HG02759 (cell line): ENCODE measurements around the gene HLCS.

Source experiments
- ATAC-seq: cut with Tn5 transposase; IDR thresholded peaks from one replicate; pipeline ENCODE4 v1.9.1; 2021; ENCODE audit warnings: mild to moderate bottlenecking, moderate library complexity; ENCODE audit not compliant: unreplicated experiment

HLCS gene

GRCh38 chr21:36784947-36785346 lies 181.5 kb downstream of the HLCS start:
- no peak for ATAC-seq

GRCh38 chr21:36783612-36784374 lies 182.7 kb downstream of the HLCS start:
- ATAC-seq: no peak

- ATAC-seq: no peak
Measured at GRCh38 chr21:36780861-36781260, 185.6 kb downstream of the HLCS start.

- ATAC-seq: no peak
Measured at GRCh38 chr21:36776981-36777617, 189.4 kb downstream of the HLCS start.

GRCh38 chr21:36773995-36774394 lies 192.5 kb downstream of the HLCS start:
- ATAC-seq: no peak

GRCh38 chr21:36773117-36773516 lies 193.4 kb downstream of the HLCS start:
- no peak for ATAC-seq

GRCh38 chr21:36769051-36769839 lies 197.2 kb downstream of the HLCS start:
- ATAC-seq: no peak

GRCh38 chr21:36768496-36768895 lies 198.0 kb downstream of the HLCS start:
- no peak for ATAC-seq

GRCh38 chr21:36767096-36767495 lies 199.4 kb downstream of the HLCS start:
- no peak for ATAC-seq

- ATAC-seq: no peak
Measured at GRCh38 chr21:36766511-36766910, 200.0 kb downstream of the HLCS start.

GRCh38 chr21:36765229-36765628 lies 201.2 kb downstream of the HLCS start:
- ATAC-seq: no peak

GRCh38 chr21:36763305-36763704 lies 203.2 kb downstream of the HLCS start:
- ATAC-seq: no peak

- no peak for ATAC-seq
Measured at GRCh38 chr21:36762642-36763041, 203.8 kb downstream of the HLCS start.

GRCh38 chr21:36761685-36762084 lies 204.8 kb downstream of the HLCS start:
- no peak for ATAC-seq

- no peak for ATAC-seq
Measured at GRCh38 chr21:36759348-36760083, 207.0 kb downstream of the HLCS start.

- no peak for ATAC-seq
Measured at GRCh38 chr21:36757196-36757595, 209.3 kb downstream of the HLCS start.

GRCh38 chr21:36756527-36756926 lies 209.9 kb downstream of the HLCS start:
- ATAC-seq: no peak

GRCh38 chr21:36754241-36754898 lies 212.1 kb downstream of the HLCS start:
- ATAC-seq: no peak

- no peak for ATAC-seq
Measured at GRCh38 chr21:36753556-36753955, 212.9 kb downstream of the HLCS start.

- no peak for ATAC-seq
Measured at GRCh38 chr21:36751383-36751782, 215.1 kb downstream of the HLCS start.

GRCh38 chr21:36750576-36750959 lies 215.9 kb downstream of the HLCS start:
- no peak for ATAC-seq
